ENCODE results near the gene FNDC3B. TPM values are rescaled to one million over a fixed set of nuclear protein-coding genes. Genes with fewer than 3 reads are reported as not detected.

FNDC3B gene
- total RNA-seq, 2 experiments from 2014 or later = 10.6 to 12.0 TPM

DNA sequence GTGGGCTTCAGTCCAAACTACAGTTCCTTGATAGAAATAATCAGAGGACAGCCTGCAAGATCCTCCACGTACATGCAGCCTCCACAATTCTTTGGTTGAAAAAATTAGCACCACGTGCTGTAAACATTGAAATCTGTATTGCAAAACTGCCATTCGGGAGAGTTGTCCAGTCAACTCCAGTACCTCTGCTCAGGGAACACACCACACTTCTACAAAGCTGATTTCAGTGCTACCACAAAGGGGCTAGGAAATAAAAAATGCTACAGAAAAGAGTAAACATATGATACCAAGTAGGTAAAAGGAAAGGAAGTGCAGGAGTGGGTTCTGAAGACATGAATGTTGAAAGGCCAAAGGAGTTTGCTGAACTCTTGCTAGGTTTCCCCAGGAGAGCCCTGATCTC lies 368.5 kb downstream of the FNDC3B start:
- intact Hi-C loops (cut with micrococcal nuclease) = no loop called here
- ATAC-seq (no peak), DNase-seq (no peak)
- Mint-ChIP-seq H3K4me3 (no peak overlapping the region), H3K4me1 (ENCODE audit: low read depth) (no peaks in the 10 kb centered on the region), H3K36me3 (ENCODE audit: low read depth) (no peaks in the 10 kb centered on the region), H3K27me3 (peaks cover 7% of the 10 kb centered on the region), H3K27ac (no peak overlapping the region), H3K9me3 (no peaks in the 10 kb centered on the region)
- POLR2A ChIA-PET = interaction anchor here (0.6 kb wide), 1 partner anchor 889 kb away, joined by 6 read pairs; no protein-coding TSS in a partner anchor
- CTCF ChIA-PET = no interaction called here
- TF ChIP-seq, protein P1, sequence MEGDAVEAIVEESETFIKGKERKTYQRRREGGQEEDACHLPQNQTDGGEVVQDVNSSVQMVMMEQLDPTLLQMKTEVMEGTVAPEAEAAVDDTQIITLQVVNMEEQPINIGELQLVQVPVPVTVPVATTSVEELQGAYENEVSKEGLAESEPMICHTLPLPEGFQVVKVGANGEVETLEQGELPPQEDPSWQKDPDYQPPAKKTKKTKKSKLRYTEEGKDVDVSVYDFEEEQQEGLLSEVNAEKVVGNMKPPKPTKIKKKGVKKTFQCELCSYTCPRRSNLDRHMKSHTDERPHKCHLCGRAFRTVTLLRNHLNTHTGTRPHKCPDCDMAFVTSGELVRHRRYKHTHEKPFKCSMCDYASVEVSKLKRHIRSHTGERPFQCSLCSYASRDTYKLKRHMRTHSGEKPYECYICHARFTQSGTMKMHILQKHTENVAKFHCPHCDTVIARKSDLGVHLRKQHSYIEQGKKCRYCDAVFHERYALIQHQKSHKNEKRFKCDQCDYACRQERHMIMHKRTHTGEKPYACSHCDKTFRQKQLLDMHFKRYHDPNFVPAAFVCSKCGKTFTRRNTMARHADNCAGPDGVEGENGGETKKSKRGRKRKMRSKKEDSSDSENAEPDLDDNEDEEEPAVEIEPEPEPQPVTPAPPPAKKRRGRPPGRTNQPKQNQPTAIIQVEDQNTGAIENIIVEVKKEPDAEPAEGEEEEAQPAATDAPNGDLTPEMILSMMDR (IDR thresholded peaks at IDR 0.05) = no peak

DNA sequence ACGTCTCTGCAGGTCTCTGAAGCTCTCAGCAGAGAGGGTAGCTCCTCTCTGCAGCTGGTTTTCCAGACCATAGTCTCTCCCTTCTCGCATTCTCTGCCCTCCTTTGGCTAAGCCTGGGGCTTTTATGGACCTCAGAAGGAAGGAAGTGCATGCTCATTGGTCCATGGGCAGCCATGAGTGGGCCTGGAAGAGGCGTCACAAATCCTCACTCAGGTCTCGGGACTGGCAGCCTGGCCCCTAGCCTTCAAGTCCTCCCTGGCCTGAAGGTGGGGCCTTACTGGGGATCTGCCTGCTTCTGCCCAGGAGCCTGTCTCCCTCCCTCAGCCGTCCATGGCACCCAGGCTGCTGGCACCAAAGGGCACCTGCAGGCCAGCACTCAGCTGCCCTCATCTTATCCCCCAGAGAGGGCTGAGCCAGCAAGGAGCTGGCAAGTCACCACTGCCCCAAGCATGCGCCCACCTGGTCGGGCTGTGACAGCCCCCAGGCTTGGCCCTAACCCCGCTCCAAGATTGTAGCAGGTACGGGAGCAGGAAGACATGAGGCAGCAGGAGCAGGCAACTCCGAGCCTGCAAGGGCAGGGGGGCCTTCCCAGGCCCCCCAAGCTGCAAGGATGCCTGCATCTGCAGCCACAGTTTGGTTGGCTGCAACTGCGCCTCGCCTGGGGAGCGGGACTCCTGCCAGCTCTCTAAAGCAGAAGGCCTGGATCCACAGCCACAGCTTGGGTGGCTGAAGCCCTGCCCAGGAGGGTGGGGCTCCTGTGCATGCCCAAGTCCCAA lies 371.5 kb downstream of the FNDC3B start:
- peaks cover 15% of the 10 kb centered on the region for H3K27me3 Mint-ChIP-seq
- TF ChIP-seq, protein P1 (IDR thresholded peaks at IDR 0.05) = no peak
- ChIA-PET POLR2A (no interaction called here), CTCF (no interaction called here)
- no peak for DNase-seq
- no peak overlapping the region for H3K4me3 Mint-ChIP-seq
- no peaks in the 10 kb centered on the region for H3K9me3 Mint-ChIP-seq
- no peak for ATAC-seq
- H3K27ac Mint-ChIP-seq = no peak overlapping the region
- intact Hi-C loops (cut with micrococcal nuclease) = no loop called here
- H3K4me1 Mint-ChIP-seq (ENCODE audit: low read depth) = no peaks in the 10 kb centered on the region
- no peaks in the 10 kb centered on the region for H3K36me3 Mint-ChIP-seq (ENCODE audit: low read depth)

DNA sequence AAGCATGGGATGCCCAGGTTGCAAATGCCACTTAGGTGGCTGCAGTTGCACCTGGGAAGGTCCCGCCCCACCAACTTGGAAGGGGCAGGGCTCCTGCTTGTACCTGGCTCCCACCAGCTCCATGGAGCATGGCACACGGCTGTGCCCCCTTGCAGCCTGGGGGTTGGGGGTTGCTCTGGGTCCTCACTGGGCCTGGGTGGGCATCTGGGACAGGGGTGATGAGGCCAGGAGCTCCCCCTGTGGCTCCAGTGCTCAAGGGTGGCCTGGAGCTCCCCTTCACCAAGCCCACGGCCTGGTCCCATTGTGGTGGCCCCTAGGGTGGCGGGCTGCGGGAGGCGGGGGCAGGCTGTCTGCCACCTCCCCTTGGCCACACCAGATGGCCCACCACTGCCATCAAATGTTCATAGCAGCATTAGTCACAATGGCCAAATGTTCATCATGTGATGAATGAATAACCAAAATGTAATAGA lies 372.1 kb downstream of the FNDC3B start:
- Mint-ChIP-seq H3K9me3 (no peaks in the 10 kb centered on the region), H3K36me3 (ENCODE audit: low read depth) (no peaks in the 10 kb centered on the region), H3K27ac (no peak overlapping the region), H3K27me3 (peaks cover 17% of the 10 kb centered on the region), H3K4me3 (no peak overlapping the region), H3K4me1 (ENCODE audit: low read depth) (no peaks in the 10 kb centered on the region)
- TF ChIP-seq, protein P1 (IDR thresholded peaks at IDR 0.05) = no peak
- DNase-seq (no peak), ATAC-seq (no peak)
- ChIA-PET POLR2A (no interaction called here), CTCF (no interaction called here)
- intact Hi-C loops (cut with micrococcal nuclease) = no loop called here

DNA sequence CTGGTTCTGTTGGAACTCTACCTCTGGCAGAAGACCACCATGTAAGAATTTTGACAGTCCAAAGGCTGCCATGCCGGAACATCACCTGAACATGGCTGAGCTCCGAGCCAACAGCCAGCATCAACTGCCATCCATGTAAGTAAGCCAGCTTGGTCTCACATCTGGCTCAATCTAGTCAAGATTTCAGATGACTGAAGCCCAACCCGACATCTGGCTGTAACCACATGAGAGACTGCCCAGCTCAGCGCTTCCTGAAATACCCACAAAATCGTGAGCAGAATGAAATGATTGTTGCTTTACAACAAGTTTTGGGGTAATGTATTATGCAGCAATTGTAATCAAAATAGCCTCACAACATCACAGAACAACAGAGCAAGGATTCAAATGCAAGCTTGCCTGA lies 375.9 kb downstream of the FNDC3B start:
- Mint-ChIP-seq H3K36me3 (ENCODE audit: low read depth) (no peaks in the 10 kb centered on the region), H3K27me3 (peaks cover 33% of the 10 kb centered on the region), H3K9me3 (no peaks in the 10 kb centered on the region), H3K27ac (no peak overlapping the region), H3K4me1 (ENCODE audit: low read depth) (no peaks in the 10 kb centered on the region), H3K4me3 (no peak overlapping the region)
- POLR2A ChIA-PET = no interaction called here
- ATAC-seq (no peak), DNase-seq (no peak)
- CTCF ChIA-PET = no interaction called here
- TF ChIP-seq, protein P1 (IDR thresholded peaks at IDR 0.05) = no peak
- intact Hi-C loops (cut with micrococcal nuclease) = no loop called here

DNA sequence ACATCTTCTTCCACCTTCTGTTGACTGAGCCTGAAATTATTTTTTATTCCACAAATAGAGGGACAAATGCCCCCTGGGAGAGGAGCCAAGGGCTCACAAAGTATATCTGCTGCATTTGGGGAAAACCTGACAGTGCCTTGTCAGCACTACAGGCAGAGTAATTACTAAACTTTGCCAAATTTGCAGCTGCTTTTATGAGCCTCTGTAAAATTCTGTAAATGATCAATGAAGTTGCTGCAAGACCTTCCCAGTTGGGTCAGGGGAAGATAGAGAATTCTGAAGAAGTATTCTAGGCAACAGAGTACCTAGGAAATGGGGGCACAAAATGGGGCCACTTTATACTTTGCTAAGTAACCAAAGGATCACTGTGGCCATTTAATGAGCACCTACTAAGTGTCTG lies 398.3 kb downstream of the FNDC3B start:
- DNase-seq (no peak), ATAC-seq (no peak)
- H3K4me3 Mint-ChIP-seq = no peak overlapping the region
- H3K36me3 Mint-ChIP-seq (ENCODE audit: low read depth) = no peaks in the 10 kb centered on the region
- peaks cover 6% of the 10 kb centered on the region for H3K9me3 Mint-ChIP-seq
- ChIA-PET POLR2A (no interaction called here), CTCF (no interaction called here)
- no peak overlapping the region for H3K27ac Mint-ChIP-seq
- TF ChIP-seq, protein P1 (IDR thresholded peaks at IDR 0.05) = no peak
- intact Hi-C loops (cut with micrococcal nuclease) = no loop called here
- H3K27me3 Mint-ChIP-seq = peaks cover 11% of the 10 kb centered on the region
- no peaks in the 10 kb centered on the region for H3K4me1 Mint-ChIP-seq (ENCODE audit: low read depth)

All from activated CD8-positive, alpha-beta T cell treated with anti-CD3 and anti-CD28 coated beads for 36 hours (primary cell).